HAP-1 (cell line): Measurements from ENCODE around the gene PLAC9.
"Not testable (repeated sequence)": the region's sequence is repeated elsewhere in the genome, so short reads cannot be mapped to it uniquely, and the experiment has no call there.

Source experiments
- DNase-seq, 2 experiments: peaks; one replicate each; pipeline ENCODE4 v3.0.0-alpha.2; 2016 to 2020; ENCODE audit warnings: low spot score in 2 of 2
- H3K27me3 ChIP-seq: fragments of 250-450 bp; sonication (Bioruptor Pico); 2 replicates; pipeline ENCODE4 v1.5.1; 2020; ENCODE audit warnings: low read depth, mild to moderate bottlenecking, moderate library complexity
- H3K36me3 ChIP-seq: fragments of 250-450 bp; sonication (Bioruptor Pico); replicated peaks from 2 replicates; pipeline ENCODE4 v1.5.1; 2020; ENCODE audit warnings: mild to moderate bottlenecking
- H3K4me1 ChIP-seq: fragments of 250-450 bp; sonication (Bioruptor Pico); 2 replicates; pipeline ENCODE4 v1.5.1; 2020; ENCODE audit warnings: mild to moderate bottlenecking
- H3K4me3 ChIP-seq: fragments of 250-450 bp; sonication (Bioruptor Pico); 2 replicates; pipeline ENCODE4 v1.5.1; 2020; ENCODE audit warnings: mild to moderate bottlenecking, moderate library complexity
- H3K9me3 ChIP-seq: fragments of 250-450 bp; sonication (Bioruptor Pico); 2 replicates; pipeline ENCODE4 v1.5.1; 2020; ENCODE audit warnings: mild to moderate bottlenecking, moderate library complexity
- in situ Hi-C: fragments of 300-500 bp; cut with MboI; formaldehyde crosslinking; loops from 3 replicates; pipeline ENCODE4 v1.14.3; 2020; ENCODE audit warnings: low sequenced_read_pairs, inconsistent platforms, mixed read lengths

PLAC9 gene

GRCh38 chr10:80145406-80146308 lies 13.1 kb downstream of the PLAC9 start:
- Histone ChIP-seq H3K9me3 (peaks cover 11% of the 10 kb centered on the region), H3K4me1 (peaks cover 16% of the 10 kb centered on the region)
- not testable (repeated sequence) for H3K4me3 ChIP-seq, H3K36me3 ChIP-seq, H3K27me3 ChIP-seq
- in situ Hi-C loops = loop anchor here (10.0 kb wide), 1 partner anchor 69 kb away; no protein-coding TSS in a partner anchor
- peak in 1 of 2 experiments; percentile 49 for DNase-seq

- Histone ChIP-seq H3K9me3 (peaks cover 11% of the 10 kb centered on the region), H3K4me3 (no peak overlapping the region), H3K4me1 (peaks cover 16% of the 10 kb centered on the region), H3K27me3 (0 out of 2 replicates have a peak, but pooled peaks cover 3% of the 10 kb centered on the region), H3K36me3 (no peaks in the 10 kb centered on the region; the same call in 1 of the 2 replicates)
- DNase-seq = no peak
- in situ Hi-C loops = loop anchor here (10.0 kb wide), 1 partner anchor 68 kb away; no protein-coding TSS in a partner anchor
Measured at GRCh38 chr10:80146918-80147317, 14.4 kb downstream of the PLAC9 start.

- H3K36me3 ChIP-seq = peaks cover 4% of the 10 kb centered on the region
- H3K4me1 ChIP-seq = peaks cover 16% of the 10 kb centered on the region
- 0 out of 2 replicates have a peak, but pooled peaks cover 3% of the 10 kb centered on the region for H3K27me3 ChIP-seq
- no peak for DNase-seq
- in situ Hi-C loops = loop anchor here (10.0 kb wide), 1 partner anchor 67 kb away; no protein-coding TSS in a partner anchor
- H3K4me3 ChIP-seq = no peak overlapping the region
- H3K9me3 ChIP-seq = peaks cover 11% of the 10 kb centered on the region
Measured at GRCh38 chr10:80148166-80148805, 15.8 kb downstream of the PLAC9 start.

- DNase-seq = no peak
- Histone ChIP-seq H3K4me3 (no peak overlapping the region), H3K9me3 (peaks cover 11% of the 10 kb centered on the region), H3K4me1 (peaks cover 14% of the 10 kb centered on the region), H3K36me3 (peaks cover 8% of the 10 kb centered on the region), H3K27me3 (no peaks in the 10 kb centered on the region)
- in situ Hi-C loops = loop anchor here (10.0 kb wide), 1 partner anchor 66 kb away; no protein-coding TSS in a partner anchor
Measured at GRCh38 chr10:80149123-80149522, 16.6 kb downstream of the PLAC9 start.

- Histone ChIP-seq H3K4me1 (peaks cover 14% of the 10 kb centered on the region), H3K27me3 (no peaks in the 10 kb centered on the region), H3K36me3 (peaks cover 18% of the 10 kb centered on the region), H3K4me3 (no peak overlapping the region), H3K9me3 (peaks cover 11% of the 10 kb centered on the region)
- no peak for DNase-seq
- in situ Hi-C loops = no loop called here
Measured at GRCh38 chr10:80150172-80150571, 17.6 kb downstream of the PLAC9 start.

GRCh38 chr10:80152820-80153219 lies 20.3 kb downstream of the PLAC9 start:
- no peak overlapping the region for H3K4me3 ChIP-seq
- DNase-seq = no peak
- in situ Hi-C loops = no loop called here
- no peaks in the 10 kb centered on the region for H3K4me1 ChIP-seq
- H3K27me3 ChIP-seq = no peaks in the 10 kb centered on the region
- H3K36me3 ChIP-seq = peaks cover 35% of the 10 kb centered on the region
- peaks cover 11% of the 10 kb centered on the region for H3K9me3 ChIP-seq

- DNase-seq = no peak
- Histone ChIP-seq H3K36me3 (peaks cover 42% of the 10 kb centered on the region), H3K4me1 (no peaks in the 10 kb centered on the region), H3K9me3 (peaks cover 11% of the 10 kb centered on the region), H3K4me3 (no peak overlapping the region), H3K27me3 (no peaks in the 10 kb centered on the region)
- in situ Hi-C loops = no loop called here
Measured at GRCh38 chr10:80153460-80153859, 20.9 kb downstream of the PLAC9 start.

GRCh38 chr10:80154626-80154977 lies 22.1 kb downstream of the PLAC9 start:
- peaks cover 47% of the 10 kb centered on the region for H3K36me3 ChIP-seq
- H3K27me3 ChIP-seq = no peaks in the 10 kb centered on the region
- no peak for DNase-seq
- peaks cover 7% of the 10 kb centered on the region for H3K9me3 ChIP-seq
- no peak overlapping the region for H3K4me3 ChIP-seq
- no peaks in the 10 kb centered on the region for H3K4me1 ChIP-seq
- in situ Hi-C loops = no loop called here

- Histone ChIP-seq H3K4me1 (no peaks in the 10 kb centered on the region), H3K9me3 (peaks cover 3% of the 10 kb centered on the region; the same call in 1 of the 2 replicates), H3K36me3 (peaks cover 49% of the 10 kb centered on the region), H3K4me3 (no peak overlapping the region), H3K27me3 (no peaks in the 10 kb centered on the region)
- no peak for DNase-seq
- in situ Hi-C loops = no loop called here
Measured at GRCh38 chr10:80154978-80155695, 22.6 kb downstream of the PLAC9 start.

GRCh38 chr10:80155696-80156215 lies 23.2 kb downstream of the PLAC9 start:
- Histone ChIP-seq H3K36me3 (peaks cover 49% of the 10 kb centered on the region), H3K4me1 (no peaks in the 10 kb centered on the region), H3K9me3 (no peaks in the 10 kb centered on the region; the same call in 1 of the 2 replicates), H3K4me3 (no peak overlapping the region), H3K27me3 (no peaks in the 10 kb centered on the region)
- in situ Hi-C loops = no loop called here
- no peak for DNase-seq

- Histone ChIP-seq H3K4me3 (no peak overlapping the region), H3K27me3 (no peaks in the 10 kb centered on the region), H3K4me1 (no peaks in the 10 kb centered on the region), H3K9me3 (no peaks in the 10 kb centered on the region), H3K36me3 (peaks cover 49% of the 10 kb centered on the region)
- no peak for DNase-seq
- in situ Hi-C loops = no loop called here
Measured at GRCh38 chr10:80156216-80156615, 23.7 kb downstream of the PLAC9 start.

- peaks cover 59% of the 10 kb centered on the region for H3K36me3 ChIP-seq
- H3K9me3 ChIP-seq = no peaks in the 10 kb centered on the region
- no peaks in the 10 kb centered on the region for H3K27me3 ChIP-seq
- in situ Hi-C loops = no loop called here
- no peak for DNase-seq
- H3K4me1 ChIP-seq = no peaks in the 10 kb centered on the region
- H3K4me3 ChIP-seq = no peak overlapping the region
Measured at GRCh38 chr10:80157561-80157960, 25.0 kb downstream of the PLAC9 start.

- in situ Hi-C loops = no loop called here
- Histone ChIP-seq H3K4me1 (no peaks in the 10 kb centered on the region), H3K36me3 (peaks cover 62% of the 10 kb centered on the region)
Measured at GRCh38 chr10:80158126-80158525, 25.6 kb downstream of the PLAC9 start.

More at GRCh38 chr10:80158126-80158525, 25.6 kb downstream of the PLAC9 start:
- no peak for DNase-seq
- Histone ChIP-seq H3K27me3 (no peaks in the 10 kb centered on the region), H3K9me3 (no peaks in the 10 kb centered on the region), H3K4me3 (no peak overlapping the region)
